Activated T-helper 9 cell treated with anti-CD3 and anti-CD28 coated beads, Interleukin-2, amount 50 U/mL, for 16 hours (primary cell): ENCODE data around the gene UBXN10.
A peak's percentile ranks its signal among the peaks of the same experiment; 100 is the strongest.

Experiments used
- DNase-seq: peaks from one replicate; pipeline ENCODE4 v3.0.0-alpha.2; 2020; ENCODE audit warnings: low read depth

The UBXN10 gene, protein sequence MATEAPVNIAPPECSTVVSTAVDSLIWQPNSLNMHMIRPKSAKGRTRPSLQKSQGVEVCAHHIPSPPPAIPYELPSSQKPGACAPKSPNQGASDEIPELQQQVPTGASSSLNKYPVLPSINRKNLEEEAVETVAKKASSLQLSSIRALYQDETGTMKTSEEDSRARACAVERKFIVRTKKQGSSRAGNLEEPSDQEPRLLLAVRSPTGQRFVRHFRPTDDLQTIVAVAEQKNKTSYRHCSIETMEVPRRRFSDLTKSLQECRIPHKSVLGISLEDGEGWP

DNA sequence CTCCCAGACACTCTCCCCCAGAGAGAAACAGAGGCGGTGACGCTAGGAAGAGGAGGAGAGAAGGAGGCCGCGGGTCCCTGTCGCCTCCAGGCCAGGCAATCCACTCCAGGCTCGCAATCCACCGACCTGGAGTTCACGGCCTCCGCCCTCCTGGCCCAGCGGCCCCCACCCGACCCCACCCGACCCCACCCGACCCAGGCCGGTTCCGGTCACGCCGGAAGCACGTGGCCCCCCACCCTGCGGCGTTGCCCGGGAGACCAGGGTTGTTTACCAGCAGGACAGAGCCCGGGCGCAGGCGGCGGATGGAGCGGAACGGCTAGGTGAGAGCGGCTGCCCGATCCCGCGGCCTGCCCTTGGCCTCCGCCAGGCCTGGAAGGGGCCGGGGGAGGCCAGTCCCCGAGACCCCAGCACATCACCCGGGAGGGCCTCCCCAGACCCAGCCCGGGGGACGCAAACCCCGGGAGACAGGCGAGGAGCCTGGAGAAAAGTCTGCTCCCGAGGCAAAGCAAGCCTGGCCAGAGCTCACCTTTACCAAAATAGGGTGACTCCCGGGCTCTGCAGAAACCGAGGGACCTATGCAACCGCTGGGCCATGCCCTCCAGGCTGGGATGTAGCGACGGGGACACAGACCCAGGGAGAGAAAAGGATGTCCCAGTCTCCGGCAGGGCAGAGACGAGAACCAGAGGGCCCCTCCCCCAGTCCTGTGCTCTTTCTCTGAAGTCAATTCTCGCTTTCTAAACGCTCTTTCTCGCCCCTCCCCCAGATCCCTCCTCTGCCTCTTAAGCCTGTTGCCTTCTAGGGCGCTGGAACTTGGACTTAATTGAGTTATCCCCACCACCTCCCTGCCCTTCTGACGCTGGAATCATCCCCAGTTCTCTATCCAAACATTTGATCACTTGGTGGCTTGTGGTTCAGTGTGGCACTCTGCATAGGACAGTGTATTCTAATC is at the start of gene UBXN10, which contains the start of gene PLA2G2C:
TSS of gene UBXN10 (plus strand) at position 263 of the 949 bp plus-strand sequence. CDS start 4,466 bp downstream, outside the sequence.
TSS of gene PLA2G2C (minus strand) at position 685 of the 949 bp plus-strand sequence. CDS start 9,155 bp downstream, outside the sequence.
- peak; percentile 39 for DNase-seq

DNA sequence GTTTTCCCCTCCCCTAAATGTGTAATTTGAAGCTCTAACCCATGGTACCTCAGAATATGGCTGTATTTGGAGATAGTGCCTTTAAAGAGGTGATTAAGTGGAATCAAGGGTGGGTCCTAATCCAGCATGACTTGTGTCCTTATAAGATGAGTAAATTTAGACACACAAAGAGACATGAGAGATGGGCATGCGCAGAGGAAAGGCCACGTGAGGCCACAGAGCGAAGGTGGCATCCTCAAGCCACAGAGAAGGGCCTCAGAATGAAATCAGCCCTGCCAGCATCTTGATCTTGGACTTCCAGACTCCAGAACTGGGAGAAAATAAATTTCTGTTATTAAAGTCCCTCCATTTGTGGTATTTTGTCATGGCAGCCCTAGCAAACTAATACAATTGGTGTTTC is 49.6 kb upstream of the UBXN10 start:
- no peak for DNase-seq

DNA sequence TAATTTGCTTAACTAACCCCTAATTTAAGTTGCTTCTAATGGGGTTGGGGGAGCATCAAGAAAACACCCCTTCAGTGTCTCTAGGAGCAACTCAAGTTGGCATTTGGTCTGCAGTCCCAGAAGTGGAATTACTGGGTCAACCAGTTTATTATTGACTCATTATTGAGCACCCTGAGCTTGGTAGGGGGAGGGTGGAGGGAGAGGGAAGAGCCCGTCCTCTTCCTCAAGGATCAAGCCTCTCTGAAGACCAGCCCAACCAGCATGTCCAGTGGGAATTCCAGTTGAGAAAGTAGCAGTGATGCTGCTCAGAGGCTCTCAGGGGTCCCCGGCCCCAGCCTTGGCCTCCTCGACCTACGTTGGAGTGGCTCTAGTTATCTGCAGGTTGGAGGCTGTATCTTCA is 48.8 kb upstream of the UBXN10 start:
- DNase-seq: no peak

DNA sequence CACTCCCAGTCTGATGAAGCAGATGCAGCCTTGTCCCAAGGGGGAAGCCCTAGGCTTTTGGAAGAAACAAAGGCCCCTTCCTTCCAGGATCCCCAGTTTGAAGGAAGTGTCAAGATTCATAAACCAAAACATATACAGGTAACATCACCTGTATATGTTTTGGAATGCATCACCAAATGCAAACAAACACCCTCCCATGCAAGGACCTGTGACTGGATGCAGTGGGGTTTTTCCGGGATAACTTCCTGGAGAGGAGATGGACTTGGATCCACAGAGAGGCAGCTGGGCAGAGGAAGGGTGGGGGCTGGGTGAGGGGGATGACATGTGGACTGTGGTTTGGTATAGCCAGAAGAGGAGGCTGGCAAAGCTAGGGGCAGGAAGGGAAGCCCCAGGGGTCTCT is 48.3 kb upstream of the UBXN10 start:
- DNase-seq: no peak

DNA sequence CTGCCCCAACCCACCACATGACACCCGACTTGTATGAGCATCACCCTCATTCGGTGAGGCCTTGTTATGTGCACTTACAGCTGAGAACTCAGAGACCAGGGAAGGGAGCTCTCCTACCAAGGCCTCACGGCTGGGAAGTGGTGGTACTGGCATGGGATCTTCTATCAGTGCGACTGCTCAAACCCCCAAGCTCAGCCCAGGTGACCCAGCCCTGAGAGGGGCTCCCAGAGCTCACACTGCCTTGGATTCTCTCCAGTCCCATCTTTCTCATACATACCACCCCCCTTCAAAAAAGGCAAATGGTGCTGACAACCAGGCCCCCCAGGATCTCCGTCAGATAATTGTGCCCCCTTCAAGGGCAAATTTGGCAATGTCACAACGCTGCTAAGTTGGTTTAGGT is 47.5 kb upstream of the UBXN10 start:
- DNase-seq: no peak

DNA sequence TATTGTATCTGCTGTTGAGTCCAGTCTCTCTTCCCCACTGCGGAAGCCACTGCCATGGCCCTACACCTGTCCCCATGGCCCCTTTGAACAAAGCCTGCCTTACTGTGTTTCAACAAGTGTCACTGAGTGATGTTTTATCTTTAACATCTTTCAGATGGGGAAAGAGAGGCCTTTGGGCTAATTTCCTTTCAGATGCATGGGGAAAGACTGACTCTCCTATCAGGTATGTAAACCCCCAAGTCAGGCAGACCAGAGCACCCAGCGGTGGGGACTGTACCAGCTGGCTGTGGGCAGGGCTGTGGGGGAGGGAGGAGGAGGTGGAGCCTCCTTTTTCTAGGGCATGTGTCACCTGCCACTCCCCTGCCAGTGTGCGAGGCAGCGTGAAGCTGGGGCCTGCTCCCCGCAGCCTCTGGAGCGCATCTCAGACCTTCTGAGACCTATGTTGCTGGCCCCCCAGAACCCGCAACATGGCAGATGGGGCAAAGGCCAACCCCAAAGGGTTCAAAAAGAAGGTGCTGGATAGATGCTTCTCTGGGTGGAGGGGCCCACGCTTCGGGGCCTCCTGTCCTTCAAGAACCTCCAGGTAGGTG is 46.8 kb upstream of the UBXN10 start, which contains the start of gene PLA2G2F:
TSS of gene PLA2G2F (plus strand) at position 363 of the 590 bp plus-strand sequence. CDS start at position 468, 105 bp downstream.
- no peak for DNase-seq

DNA sequence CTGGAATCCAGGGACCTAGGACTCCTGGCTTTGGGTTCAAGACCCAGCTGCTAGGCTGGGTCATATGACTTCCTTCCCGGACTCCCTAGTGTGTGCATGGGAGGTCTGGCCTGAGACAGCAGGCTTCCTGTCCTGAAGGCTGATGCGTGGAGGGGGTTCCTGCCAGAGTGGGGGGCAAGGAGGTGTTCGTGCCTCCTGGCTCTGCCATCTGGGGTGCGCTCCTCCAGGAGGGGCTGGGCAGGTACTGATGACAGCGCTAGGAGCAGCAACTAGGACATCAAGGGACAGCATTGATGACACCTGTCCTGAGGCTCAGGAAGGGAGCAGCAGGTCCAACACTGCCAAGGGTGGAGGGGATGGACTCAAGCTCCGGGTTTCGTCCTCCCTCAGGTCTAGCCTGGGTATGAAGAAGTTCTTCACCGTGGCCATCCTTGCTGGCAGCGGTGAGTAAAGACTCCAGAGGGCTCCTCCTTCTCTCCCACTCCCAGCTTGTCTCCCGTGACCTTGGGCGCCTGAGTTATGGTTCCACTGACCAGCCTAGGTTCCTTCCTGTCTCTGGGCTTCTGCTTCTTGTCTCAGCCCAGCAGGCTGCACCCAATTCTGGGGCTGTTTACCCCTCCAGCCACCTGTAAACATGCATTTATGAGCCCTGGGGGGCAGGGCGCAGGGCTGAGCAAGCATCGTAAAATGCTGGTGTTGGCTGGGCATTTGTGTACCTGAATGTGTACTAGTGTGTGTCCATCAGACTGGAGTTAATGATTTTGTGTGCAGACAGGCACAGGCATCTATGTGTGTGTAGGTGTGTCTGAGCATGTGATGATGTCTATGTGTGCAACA is 45.9 kb upstream of the UBXN10 start:
- no peak for DNase-seq

DNA sequence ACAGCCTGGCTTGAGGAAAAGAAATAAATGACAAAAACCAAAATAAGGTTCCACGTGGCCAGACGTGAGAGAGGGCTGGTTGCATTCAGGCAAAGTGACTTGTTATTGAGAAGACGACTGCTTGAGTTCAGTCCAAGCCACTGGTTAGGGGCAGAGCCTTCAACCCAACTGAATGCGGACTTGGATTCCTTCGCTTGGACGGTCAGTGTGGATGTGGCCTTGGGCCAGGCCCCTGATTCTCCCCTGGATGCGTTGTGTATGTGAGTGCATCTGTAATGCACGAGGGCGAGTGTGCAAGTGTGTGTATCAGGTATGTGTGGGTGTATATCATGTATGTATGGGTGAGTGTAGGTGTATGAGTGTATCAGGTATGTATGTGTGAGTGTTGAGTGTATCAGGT is 44.9 kb upstream of the UBXN10 start:
- no peak for DNase-seq

DNA sequence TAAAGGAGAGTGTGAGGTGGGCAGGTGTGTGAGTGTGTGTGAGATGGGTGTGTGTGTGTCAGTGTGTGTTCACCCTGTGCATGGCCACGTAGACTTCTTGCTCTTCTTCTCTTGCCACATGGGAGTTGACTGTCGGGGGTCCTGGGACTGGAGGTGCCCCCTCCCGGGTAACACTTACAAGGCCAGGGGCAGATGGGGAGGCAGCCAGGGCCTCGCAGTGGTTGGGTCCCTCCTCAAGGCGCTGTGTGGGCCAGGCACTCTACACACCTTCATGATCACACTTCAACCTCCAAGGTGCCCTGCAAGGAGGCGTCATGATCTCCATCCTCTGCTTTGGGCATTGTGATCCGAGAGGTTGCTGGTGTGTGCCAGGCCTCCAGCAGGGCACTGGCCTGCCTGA is 44.4 kb upstream of the UBXN10 start:
- DNase-seq: no peak

DNA sequence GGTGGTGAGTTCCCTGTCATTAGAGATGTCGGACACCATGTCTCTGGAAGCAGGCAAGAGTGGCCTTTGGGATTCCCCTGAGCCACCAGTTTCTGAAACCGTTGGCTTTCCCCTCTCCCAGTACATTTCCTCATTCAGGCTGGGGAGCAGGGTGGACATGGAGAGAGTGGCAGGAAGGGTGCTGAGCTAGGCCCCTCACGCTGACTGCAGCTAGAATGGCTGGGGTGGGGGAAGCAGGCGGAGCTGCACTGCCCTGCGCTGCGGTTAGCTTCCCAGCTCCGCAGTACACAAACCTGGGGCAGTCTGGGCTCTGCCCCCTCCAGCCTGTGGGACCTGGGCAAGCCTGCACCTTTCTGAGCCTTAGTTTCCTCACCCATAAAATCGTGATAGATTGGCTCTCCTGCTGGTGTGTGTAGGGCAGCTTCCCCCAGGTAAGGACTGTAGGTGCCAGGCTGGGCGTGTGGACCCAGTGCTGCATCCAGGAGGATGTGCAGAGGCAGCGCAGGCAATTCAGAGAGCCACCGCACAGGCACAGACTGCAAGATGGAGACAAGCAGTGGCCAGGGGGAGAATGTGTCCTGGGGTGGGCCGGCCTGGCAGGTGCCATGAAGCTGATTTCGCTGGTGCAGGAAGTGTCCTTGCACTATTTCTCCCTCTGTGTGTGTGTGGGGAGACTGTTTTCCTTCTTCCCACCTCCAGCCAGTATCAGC is 43.7 kb upstream of the UBXN10 start:
- no peak for DNase-seq

DNA sequence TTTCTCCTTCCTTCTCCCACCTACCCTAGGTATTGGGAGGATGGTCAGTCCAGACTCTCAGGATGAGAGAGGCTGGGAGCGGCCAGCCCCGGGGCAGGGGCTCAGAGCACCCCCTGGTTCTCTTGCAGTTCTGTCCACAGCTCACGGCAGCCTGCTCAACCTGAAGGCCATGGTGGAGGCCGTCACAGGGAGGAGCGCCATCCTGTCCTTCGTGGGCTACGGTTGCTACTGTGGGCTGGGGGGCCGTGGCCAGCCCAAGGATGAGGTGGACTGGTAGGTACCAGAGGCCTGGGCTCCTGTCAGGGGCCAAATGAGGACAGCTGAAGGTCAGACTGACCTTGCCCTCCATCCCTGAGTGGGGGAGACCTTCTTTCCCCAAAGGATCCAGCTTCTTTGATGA is 42.6 kb upstream of the UBXN10 start:
- DNase-seq: no peak

DNA sequence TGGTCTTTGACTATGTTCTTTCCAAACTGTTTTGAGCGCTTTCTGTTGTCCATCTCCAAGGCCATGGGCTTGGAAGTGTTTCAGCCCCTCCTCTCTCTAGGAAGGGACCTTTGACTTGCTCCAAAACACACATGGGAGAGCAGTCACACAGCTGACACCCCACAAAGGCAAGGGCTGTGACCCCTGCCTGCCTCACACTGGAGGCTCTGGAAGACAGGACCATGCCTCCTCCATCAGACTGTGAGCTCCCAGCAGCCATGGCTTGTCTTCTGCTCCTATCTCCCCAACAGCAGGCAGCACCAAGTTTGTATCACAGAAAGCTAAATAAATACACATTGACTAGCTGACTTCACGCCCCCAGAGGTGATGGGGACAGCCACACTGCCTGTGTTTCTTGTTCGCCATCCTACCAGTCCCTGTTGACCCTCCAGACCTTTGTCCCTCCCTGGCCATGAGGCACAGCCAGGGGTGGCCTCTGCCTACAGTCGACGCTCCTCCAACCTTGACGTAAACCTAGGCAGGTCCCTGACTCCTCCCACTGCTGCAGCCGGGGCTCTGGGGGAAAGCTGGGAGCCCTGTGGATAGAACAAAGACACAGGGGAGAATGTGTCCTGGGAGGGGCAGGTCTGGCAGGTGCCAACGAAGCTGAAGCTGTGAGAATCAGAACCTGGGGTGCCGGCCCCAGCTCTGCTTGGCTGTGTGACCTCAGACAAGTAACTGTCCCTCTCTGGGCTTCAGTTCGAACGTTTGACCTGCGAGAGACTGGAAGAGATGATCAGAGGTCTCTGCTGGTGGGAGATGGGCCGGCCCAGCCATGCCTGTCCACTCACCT is 41.9 kb upstream of the UBXN10 start:
- no peak for DNase-seq

DNA sequence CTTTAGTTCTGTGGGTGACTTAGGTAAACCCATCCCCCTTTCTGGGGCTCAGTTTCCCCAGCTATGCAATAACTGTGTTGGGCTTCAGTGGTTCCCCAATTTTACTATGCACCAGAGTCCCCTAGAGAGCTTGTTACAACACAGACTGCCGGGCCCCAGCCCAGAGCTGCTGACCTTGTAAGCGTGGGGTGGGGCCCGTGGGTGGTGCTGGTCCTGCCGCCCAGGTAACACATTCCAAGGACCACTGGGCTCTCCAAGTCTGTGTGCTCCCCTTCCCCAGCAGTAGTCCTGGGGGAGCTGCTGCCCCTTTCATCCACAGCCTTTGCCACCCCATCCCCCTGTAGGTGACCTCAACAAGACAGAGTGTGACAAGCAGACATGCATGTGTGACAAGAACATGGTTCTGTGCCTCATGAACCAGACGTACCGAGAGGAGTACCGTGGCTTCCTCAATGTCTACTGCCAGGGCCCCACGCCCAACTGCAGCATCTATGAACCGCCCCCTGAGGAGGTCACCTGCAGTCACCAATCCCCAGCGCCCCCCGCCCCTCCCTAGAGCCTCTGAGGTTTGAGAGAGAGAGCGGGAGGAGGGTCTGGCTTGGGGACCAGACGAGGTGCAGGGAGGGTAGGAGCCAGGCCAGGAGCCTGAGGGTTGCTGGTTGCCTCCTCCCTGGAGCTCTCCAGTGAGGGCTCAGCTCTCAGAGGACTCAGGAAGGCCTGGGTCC is 37.9 kb upstream of the UBXN10 start:
- DNase-seq: no peak

DNA sequence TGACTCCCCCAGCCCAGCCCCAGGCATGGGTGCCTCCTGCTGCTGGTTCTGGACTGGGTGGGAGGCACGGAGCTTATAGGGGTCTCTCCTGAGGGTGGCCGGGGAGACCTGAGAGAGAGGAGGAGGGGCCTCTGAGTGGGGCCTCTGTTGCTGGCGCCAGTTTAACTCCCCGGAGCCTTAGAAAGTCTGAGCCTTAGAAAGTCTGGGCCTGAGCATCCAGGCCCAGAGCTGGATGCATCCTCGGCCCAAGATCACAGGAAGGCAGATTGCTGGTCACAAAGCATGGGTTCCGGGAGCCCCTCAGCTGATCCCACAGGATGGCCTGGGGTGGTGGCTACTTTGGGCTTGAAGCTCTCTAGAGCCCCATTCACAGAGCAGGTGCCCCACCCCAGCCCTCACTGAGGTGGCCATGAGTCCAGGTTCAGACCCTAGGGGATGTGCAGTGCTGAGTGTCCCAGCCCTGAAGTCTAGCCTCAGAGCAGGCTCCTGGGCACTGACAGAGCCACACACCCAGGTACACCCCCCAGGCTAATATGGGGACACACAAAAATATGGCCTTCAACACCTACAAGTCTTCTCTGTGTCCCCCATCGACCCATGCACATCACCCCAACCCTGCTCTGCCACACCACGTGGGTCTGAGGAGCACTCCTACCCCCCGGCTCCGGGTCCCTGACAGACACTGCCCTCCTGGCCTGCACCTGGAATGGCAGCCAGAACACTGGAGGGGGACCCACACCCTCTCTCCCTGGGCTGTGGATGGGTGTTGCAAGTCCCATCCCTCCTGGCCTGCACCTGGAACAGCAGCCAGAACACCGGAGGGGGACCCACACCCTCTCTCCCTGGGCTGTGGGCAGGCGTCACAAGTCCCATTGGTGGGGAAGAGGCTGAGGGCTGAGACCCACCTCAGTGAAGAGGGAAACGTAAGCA is 37.1 kb upstream of the UBXN10 start:
- no peak for DNase-seq

DNA sequence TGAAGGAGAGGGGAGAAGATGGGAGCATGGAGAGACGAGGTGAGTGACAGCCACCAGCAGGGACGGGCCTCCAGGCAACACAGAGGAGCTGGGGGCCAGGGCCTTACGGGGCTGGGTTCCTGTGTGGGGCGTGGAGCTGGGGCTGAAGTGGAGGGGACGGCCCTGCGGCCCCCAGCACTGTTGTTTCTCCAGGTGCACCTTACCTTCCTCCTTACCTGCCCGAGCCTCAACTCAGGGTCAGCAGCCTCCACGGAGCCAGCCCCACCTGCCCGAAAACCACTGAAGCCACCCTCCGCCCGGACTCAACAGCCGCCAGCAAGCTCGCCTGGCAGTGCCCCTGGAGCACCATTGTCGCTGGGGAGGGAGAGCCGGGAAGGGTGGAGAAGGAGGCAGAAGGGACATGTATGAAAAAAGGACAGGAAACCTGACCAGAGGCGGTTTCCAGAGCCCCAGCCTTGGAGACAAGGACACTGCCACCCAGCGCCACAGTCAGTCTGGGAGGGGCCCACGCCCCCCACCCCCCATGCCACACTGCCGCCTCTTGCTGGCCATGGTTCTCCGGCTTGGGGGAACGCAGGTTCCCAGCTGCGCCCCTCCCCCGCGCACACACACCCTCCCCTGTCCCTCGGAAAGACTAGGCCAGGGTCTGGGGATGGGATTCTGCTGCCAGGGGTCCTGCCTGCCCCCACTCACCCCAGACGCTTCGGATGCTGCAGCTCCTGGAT is 36.1 kb upstream of the UBXN10 start:
- no peak for DNase-seq

DNA sequence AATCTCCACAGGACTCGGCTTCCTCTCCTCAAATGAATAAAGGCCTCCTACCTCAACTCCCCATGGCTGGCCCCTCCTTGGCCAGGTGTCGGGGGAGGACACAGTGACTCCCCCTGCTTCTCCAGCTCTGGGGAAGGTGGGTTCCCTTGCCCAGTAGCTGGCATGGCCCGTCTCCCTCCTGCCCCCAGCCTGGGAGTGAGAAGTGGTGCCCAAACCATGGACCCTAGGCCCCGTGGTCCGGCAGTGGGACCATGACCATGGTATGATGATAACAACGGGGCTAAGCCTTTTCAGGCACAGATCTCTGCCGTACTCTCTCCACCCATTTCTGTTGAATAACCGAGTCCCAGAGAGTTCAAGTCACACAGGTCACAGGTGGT is 35.6 kb upstream of the UBXN10 start:
- DNase-seq: no peak

DNA sequence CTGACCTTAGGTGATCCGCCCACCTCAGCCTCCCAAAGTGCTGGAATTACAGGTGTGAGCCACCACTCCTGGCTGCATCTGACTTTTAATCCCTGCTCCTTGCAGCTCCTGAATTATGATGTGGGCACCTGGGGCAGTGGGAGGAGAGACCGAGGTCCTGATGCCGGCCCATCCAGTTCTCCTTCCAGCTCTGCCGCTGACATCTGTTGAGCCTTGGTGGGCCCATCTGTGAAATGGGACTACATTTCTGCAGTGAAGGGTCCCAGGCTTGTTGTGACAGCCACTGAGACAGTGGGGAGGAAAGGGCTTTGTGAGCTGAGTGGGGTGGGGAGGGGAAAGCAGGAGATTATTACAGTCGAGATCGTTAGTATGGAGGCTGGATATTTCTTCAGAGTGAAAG is 34.9 kb upstream of the UBXN10 start:
- DNase-seq: no peak
